Measurements from ENCODE around the gene C3. TPM values are rescaled to one million over a fixed set of nuclear protein-coding genes. Genes with fewer than 3 reads are reported as not detected.

C3 gene
- total and polyA plus RNA-seq, 2 of the 13 experiments (the other 11 are each of a cell fraction or from before 2014, with no cell fraction given), result 1,455 to 6,272 TPM

- TF ChIP-seq ZNF770 (CRISPR knock-in tag; IDR thresholded peaks at IDR 0.05) (no peak), ETV5 (CRISPR knock-in tag; IDR thresholded peaks at IDR 0.05; ENCODE audit: borderline replicate concordance) (peak; percentile 86; the same call in 1 of the 2 replicates), ZNF136 (CRISPR knock-in tag; IDR thresholded peaks at IDR 0.05; ENCODE audit: low read depth) (no peak; the same call in 1 of the 2 replicates), MLLT10 (CRISPR knock-in tag; IDR thresholded peaks at IDR 0.05) (no peak), ZNF572 (CRISPR knock-in tag; IDR thresholded peaks at IDR 0.05) (no peak), ZNF556 (CRISPR knock-in tag; IDR thresholded peaks at IDR 0.05; ENCODE audit: borderline replicate concordance) (no peak), AHR (CRISPR knock-in tag; IDR thresholded peaks at IDR 0.05) (no peak), ZNF30 (CRISPR knock-in tag; IDR thresholded peaks at IDR 0.05) (no peak), ZNF333 (CRISPR knock-in tag; IDR thresholded peaks at IDR 0.05; ENCODE audit: borderline replicate concordance) (no peak), ZNF670 (CRISPR knock-in tag; IDR thresholded peaks at IDR 0.05; ENCODE audit: borderline replicate concordance) (peak; percentile 74; the same call in 1 of the 2 replicates), ZKSCAN5 (CRISPR knock-in tag; IDR thresholded peaks at IDR 0.05) (peak; percentile 96), ZSCAN21 (CRISPR knock-in tag; IDR thresholded peaks at IDR 0.05; ENCODE audit: borderline replicate concordance) (no peak), SNAI1 (CRISPR knock-in tag; IDR thresholded peaks at IDR 0.05; ENCODE audit: borderline replicate concordance) (no peak), FOXM1 (CRISPR knock-in tag; IDR thresholded peaks at IDR 0.05) (no peak), GZF1 (CRISPR knock-in tag; IDR thresholded peaks at IDR 0.05) (no peak), ZNF678 (CRISPR knock-in tag; IDR thresholded peaks at IDR 0.05) (no peak), HDAC1 (CRISPR knock-in tag; IDR thresholded peaks at IDR 0.05) (peak; percentile 35; the same call in 1 of the 2 replicates)
- TF ChIP-seq, protein P1, sequence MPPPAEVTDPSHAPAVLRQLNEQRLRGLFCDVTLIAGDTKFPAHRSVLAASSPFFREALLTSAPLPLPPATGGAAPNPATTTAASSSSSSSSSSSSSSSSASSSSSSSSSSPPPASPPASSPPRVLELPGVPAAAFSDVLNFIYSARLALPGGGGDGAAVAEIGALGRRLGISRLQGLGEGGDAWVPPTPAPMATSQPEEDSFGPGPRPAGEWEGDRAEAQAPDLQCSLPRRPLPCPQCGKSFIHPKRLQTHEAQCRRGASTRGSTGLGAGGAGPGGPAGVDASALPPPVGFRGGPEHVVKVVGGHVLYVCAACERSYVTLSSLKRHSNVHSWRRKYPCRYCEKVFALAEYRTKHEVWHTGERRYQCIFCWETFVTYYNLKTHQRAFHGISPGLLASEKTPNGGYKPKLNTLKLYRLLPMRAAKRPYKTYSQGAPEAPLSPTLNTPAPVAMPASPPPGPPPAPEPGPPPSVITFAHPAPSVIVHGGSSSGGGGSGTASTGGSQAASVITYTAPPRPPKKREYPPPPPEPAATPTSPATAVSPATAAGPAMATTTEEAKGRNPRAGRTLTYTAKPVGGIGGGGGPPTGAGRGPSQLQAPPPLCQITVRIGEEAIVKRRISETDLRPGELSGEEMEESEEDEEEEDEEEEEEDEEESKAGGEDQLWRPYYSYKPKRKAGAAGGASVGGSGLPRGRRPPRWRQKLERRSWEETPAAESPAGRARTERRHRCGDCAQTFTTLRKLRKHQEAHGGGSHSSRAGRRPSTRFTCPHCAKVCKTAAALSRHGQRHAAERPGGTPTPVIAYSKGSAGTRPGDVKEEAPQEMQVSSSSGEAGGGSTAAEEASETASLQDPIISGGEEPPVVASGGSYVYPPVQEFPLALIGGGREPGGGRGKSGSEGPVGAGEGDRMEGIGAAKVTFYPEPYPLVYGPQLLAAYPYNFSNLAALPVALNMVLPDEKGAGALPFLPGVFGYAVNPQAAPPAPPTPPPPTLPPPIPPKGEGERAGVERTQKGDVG (CRISPR knock-in tag; IDR thresholded peaks at IDR 0.05; ENCODE audit: borderline replicate concordance), result no peak
- TF ChIP-seq, protein P2, sequence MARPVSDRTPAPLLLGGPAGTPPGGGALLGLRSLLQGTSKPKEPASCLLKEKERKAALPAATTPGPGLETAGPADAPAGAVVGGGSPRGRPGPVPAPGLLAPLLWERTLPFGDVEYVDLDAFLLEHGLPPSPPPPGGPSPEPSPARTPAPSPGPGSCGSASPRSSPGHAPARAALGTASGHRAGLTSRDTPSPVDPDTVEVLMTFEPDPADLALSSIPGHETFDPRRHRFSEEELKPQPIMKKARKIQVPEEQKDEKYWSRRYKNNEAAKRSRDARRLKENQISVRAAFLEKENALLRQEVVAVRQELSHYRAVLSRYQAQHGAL (CRISPR knock-in tag; IDR thresholded peaks at IDR 0.05; ENCODE audit: not compliant biosample characterization), result no peak
- TF ChIP-seq, protein P3, sequence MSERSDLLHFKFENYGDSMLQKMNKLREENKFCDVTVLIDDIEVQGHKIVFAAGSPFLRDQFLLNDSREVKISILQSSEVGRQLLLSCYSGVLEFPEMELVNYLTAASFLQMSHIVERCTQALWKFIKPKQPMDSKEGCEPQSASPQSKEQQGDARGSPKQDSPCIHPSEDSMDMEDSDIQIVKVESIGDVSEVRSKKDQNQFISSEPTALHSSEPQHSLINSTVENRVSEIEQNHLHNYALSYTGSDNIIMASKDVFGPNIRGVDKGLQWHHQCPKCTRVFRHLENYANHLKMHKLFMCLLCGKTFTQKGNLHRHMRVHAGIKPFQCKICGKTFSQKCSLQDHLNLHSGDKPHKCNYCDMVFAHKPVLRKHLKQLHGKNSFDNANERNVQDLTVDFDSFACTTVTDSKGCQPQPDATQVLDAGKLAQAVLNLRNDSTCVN (CRISPR knock-in tag; IDR thresholded peaks at IDR 0.05; ENCODE audit: borderline replicate concordance), result peak; percentile 71; the same call in 1 of the 2 replicates
- TF ChIP-seq, protein P4, sequence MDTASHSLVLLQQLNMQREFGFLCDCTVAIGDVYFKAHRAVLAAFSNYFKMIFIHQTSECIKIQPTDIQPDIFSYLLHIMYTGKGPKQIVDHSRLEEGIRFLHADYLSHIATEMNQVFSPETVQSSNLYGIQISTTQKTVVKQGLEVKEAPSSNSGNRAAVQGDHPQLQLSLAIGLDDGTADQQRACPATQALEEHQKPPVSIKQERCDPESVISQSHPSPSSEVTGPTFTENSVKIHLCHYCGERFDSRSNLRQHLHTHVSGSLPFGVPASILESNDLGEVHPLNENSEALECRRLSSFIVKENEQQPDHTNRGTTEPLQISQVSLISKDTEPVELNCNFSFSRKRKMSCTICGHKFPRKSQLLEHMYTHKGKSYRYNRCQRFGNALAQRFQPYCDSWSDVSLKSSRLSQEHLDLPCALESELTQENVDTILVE (CRISPR knock-in tag; IDR thresholded peaks at IDR 0.05), result peak; percentile 56; the same call in 1 of the 2 replicates
Observed at GRCh38 chr19:6730153-6730804, 9.8 kb upstream of the C3 start (continued).
